GM12873 (cell line): ENCODE results near the gene FGGY.

Experiments used
- CTCF ChIP-seq: IDR thresholded peaks from 2 replicates; pipeline ENCODE4 v1.5.1; 2012; ENCODE audit warnings: low read depth, mild to moderate bottlenecking, moderate library complexity, low read length, control low read depth; ENCODE audit not compliant: insufficient read depth; ENCODE audit errors: missing control alignments

Gene FGGY

GRCh38 chr1:59482986-59483385, 186.1 kb downstream of the FGGY start:
- TF ChIP-seq CTCF = no peak

GRCh38 chr1:59484096-59484495, 187.2 kb downstream of the FGGY start:
- no peak for TF ChIP-seq CTCF

- no peak for TF ChIP-seq CTCF
Measured at GRCh38 chr1:59485171-59485570, 188.3 kb downstream of the FGGY start.

- TF ChIP-seq CTCF = no peak
Measured at GRCh38 chr1:59485949-59486348, 189.1 kb downstream of the FGGY start.

GRCh38 chr1:59486615-59487014, 189.7 kb downstream of the FGGY start:
- no peak for TF ChIP-seq CTCF

GRCh38 chr1:59487335-59488031, 190.6 kb downstream of the FGGY start:
- no peak for TF ChIP-seq CTCF

- TF ChIP-seq CTCF = no peak
Measured at GRCh38 chr1:59492500-59492899, 195.6 kb downstream of the FGGY start.
